ENCODE data around the gene KCNMB1.
"Not testable (repeated sequence)": the region's sequence is repeated elsewhere in the genome, so short reads cannot be mapped to it uniquely, and the experiment has no call there.

The KCNMB1 gene

GRCh38 chr5:170413897-170414296 is 24.7 kb upstream of the KCNMB1 start:
- no peak for DNase-seq

- DNase-seq: no peak
These were observed 21.9 kb upstream of the KCNMB1 start for GRCh38 chr5:170411100-170411499.

- DNase-seq: no peak
These were observed 21.2 kb upstream of the KCNMB1 start for GRCh38 chr5:170410401-170410800.

- DNase-seq: no peak
These were observed 19.9 kb upstream of the KCNMB1 start for GRCh38 chr5:170408877-170409660.

GRCh38 chr5:170408226-170408625 is 19.1 kb upstream of the KCNMB1 start:
- no peak for DNase-seq

- DNase-seq: no peak
These were observed 17.9 kb upstream of the KCNMB1 start for GRCh38 chr5:170407062-170407461.

- DNase-seq: no peak
These were observed 16.6 kb upstream of the KCNMB1 start for GRCh38 chr5:170405817-170406216.

GRCh38 chr5:170404398-170404797 is 15.2 kb upstream of the KCNMB1 start:
- DNase-seq: no peak

GRCh38 chr5:170403675-170404074 is 14.5 kb upstream of the KCNMB1 start:
- DNase-seq: no peak

GRCh38 chr5:170402508-170402907 is 13.3 kb upstream of the KCNMB1 start:
- no peak for DNase-seq

GRCh38 chr5:170397059-170397458 is 7.9 kb upstream of the KCNMB1 start:
- DNase-seq: no peak

- no peak for DNase-seq
These were observed 4.8 kb upstream of the KCNMB1 start for GRCh38 chr5:170393958-170394357.

GRCh38 chr5:170393235-170393634 is 4.1 kb upstream of the KCNMB1 start:
- no peak for DNase-seq

GRCh38 chr5:170390472-170390871 is 1.3 kb upstream of the KCNMB1 start:
- no peak for DNase-seq

GRCh38 chr5:170389550-170389892 is 354 bp upstream of the KCNMB1 start:
- no peak for DNase-seq

- DNase-seq: no peak
These were observed 1.2 kb downstream of the KCNMB1 start for GRCh38 chr5:170387775-170388639.

- DNase-seq: no peak
These were observed 2.3 kb downstream of the KCNMB1 start for GRCh38 chr5:170386743-170387395.

GRCh38 chr5:170383227-170383626 is 5.9 kb downstream of the KCNMB1 start:
- no peak for DNase-seq

GRCh38 chr5:170382790-170383189 is 6.4 kb downstream of the KCNMB1 start:
- no peak for DNase-seq

- no peak for DNase-seq
These were observed 8.7 kb downstream of the KCNMB1 start for GRCh38 chr5:170380361-170380951.

- no peak for DNase-seq
These were observed 10.4 kb downstream of the KCNMB1 start for GRCh38 chr5:170378740-170379139.

- no peak for DNase-seq
These were observed 12.1 kb downstream of the KCNMB1 start for GRCh38 chr5:170377027-170377426.

GRCh38 chr5:170376526-170376925 is 12.6 kb downstream of the KCNMB1 start:
- DNase-seq: not testable (repeated sequence)
